Measurements from ENCODE around the gene FSTL5. TPM values are rescaled to one million over a fixed set of nuclear protein-coding genes. Genes with fewer than 3 reads are reported as not detected.

FSTL5 gene
- total RNA-seq, 3 donors from 2014 or later (not counting 1 experiment from before 2014, with no cell fraction given), result not detected

DNA sequence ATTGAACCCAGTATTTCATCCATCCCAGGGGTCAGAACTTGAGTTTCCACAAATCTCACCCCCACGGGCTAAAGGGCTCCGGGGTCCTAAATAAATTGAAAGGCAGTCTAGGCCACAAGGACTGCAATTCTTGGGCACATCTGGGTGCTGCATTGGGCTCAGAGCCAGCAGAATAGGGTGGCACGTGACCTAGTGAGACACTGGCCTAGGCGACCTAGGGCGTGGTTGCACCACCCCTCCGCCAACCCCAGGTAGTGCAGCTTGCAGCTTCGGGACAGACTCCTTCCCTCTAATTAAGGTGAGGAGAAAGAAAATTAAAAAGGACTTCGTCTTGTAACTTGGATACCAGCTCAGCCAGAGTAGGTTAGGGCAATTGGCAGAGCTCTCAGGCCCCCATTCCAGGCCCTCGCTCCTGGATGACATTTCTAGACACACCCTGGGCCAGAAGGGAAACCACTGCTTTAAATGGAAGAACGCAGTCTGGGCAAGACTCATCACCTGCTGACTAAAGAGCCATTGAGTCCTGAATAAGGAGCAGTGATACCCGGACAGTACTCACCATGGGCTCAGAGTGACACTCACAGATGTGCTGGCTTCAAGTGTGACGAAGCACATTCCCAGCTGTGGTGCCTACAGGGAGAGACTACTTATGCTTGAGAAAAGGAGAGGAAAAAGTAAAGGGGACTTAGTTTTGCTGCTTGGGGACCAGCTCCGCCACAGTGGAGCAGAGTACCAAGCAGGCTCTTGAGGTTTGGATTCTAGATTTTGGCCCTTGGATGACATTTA lies 735.4 kb downstream of the FSTL5 start:
- Histone ChIP-seq H3K27ac (ENCODE audit: low read length) (no peak overlapping the region), H3K4me1 (ENCODE audit: control insufficient read depth, insufficient read depth, low read length) (no peaks in the 10 kb centered on the region), H3K4me3 (ENCODE audit: low read length) (no peak overlapping the region), H3K9me3 (ENCODE audit: control insufficient read depth, insufficient read depth, low read length) (peaks cover 23% of the 10 kb centered on the region), H3K27me3 (ENCODE audit: control insufficient read depth, insufficient read depth, low read length) (no peaks in the 10 kb centered on the region), H3K36me3 (ENCODE audit: control insufficient read depth, insufficient read depth, low read length) (no peaks in the 10 kb centered on the region)
- TF ChIP-seq, protein P1, sequence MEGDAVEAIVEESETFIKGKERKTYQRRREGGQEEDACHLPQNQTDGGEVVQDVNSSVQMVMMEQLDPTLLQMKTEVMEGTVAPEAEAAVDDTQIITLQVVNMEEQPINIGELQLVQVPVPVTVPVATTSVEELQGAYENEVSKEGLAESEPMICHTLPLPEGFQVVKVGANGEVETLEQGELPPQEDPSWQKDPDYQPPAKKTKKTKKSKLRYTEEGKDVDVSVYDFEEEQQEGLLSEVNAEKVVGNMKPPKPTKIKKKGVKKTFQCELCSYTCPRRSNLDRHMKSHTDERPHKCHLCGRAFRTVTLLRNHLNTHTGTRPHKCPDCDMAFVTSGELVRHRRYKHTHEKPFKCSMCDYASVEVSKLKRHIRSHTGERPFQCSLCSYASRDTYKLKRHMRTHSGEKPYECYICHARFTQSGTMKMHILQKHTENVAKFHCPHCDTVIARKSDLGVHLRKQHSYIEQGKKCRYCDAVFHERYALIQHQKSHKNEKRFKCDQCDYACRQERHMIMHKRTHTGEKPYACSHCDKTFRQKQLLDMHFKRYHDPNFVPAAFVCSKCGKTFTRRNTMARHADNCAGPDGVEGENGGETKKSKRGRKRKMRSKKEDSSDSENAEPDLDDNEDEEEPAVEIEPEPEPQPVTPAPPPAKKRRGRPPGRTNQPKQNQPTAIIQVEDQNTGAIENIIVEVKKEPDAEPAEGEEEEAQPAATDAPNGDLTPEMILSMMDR (IDR thresholded peaks at IDR 0.05), result no peak
- intact Hi-C loops (cut with micrococcal nuclease), result no loop called here
- no peak for DNase-seq
- Mint-ChIP-seq H3K27me3 (ENCODE audit: low read depth in 2 of 2) (no peaks in the 10 kb centered on the region), H3K9me3 (peaks cover 21 to 33% of the 10 kb centered on the region in 2 donors), H3K27ac (no peak overlapping the region), H3K4me3 (no peak overlapping the region), H3K36me3 (peaks cover 8% of the 10 kb centered on the region), H3K4me1 (no peaks in the 10 kb centered on the region)
- 83% methylated on average over 13 of the region's 13 CpGs for WGBS (ENCODE audit: insufficient coverage)
- no peak for ATAC-seq

DNA sequence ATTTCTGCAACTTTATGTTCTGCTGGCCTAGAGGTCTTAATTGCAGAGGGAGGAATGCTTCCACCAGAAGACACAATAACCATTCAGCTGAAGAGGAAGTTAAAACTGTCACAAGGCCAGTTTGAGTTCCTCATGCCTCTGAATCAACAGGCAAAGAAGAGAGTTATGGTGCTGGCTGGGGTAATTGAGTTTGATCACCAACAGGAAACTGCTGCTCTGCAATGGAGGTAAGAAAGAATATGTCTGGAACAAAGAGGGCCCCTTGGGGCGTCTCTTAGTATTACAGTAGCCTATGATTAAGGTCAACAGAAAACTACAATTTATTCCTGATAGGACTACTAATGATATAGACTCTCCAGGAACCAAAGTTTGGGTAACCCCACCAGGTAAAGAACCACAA lies 744.0 kb downstream of the FSTL5 start:
- TF ChIP-seq, protein P1 (IDR thresholded peaks at IDR 0.05), result no peak
- no peak overlapping the region for H3K4me3 Mint-ChIP-seq
- ATAC-seq, result no peak
- WGBS (ENCODE audit: insufficient coverage), result 0% methylated on average over 1 of the region's 1 CpG
- H3K4me1 Mint-ChIP-seq, result no peaks in the 10 kb centered on the region
- DNase-seq, result no peak
- H3K27ac ChIP-seq (ENCODE audit: low read length), result no peak overlapping the region
- peaks cover 2 to 3% of the 10 kb centered on the region in 2 donors for H3K9me3 Mint-ChIP-seq
- intact Hi-C loops (cut with micrococcal nuclease), result no loop called here
- no peak overlapping the region for H3K27ac Mint-ChIP-seq
- no peaks in the 10 kb centered on the region for H3K27me3 Mint-ChIP-seq (ENCODE audit: low read depth in 2 of 2)
- no peaks in the 10 kb centered on the region for H3K36me3 ChIP-seq (ENCODE audit: control insufficient read depth, insufficient read depth, low read length)
- no peaks in the 10 kb centered on the region for H3K9me3 ChIP-seq (ENCODE audit: control insufficient read depth, insufficient read depth, low read length)
- H3K36me3 Mint-ChIP-seq, result no peaks in the 10 kb centered on the region
- no peak overlapping the region for H3K4me3 ChIP-seq (ENCODE audit: low read length)
- H3K27me3 ChIP-seq (ENCODE audit: control insufficient read depth, insufficient read depth, low read length), result no peaks in the 10 kb centered on the region
- no peaks in the 10 kb centered on the region for H3K4me1 ChIP-seq (ENCODE audit: control insufficient read depth, insufficient read depth, low read length)

DNA sequence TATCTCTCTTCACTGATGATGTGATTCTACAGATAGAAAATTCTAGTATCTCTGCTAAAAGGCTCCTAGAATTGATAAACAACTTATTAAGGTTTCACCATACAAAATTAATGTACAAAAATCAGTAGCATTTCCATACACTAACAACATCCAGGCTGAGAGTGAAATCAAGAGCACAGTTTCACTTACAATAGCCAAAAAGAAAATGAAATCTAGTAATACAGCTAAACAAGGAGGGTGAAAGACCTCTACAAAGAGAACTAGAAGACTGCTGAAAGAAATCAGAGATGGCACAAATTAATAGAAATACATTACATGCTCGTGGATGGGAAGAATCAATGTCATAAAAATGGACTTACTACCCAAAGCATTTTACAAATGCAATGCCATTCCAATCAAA lies 751.9 kb downstream of the FSTL5 start:
- peaks cover 24% of the 10 kb centered on the region for H3K36me3 Mint-ChIP-seq
- H3K4me3 ChIP-seq (ENCODE audit: low read length), result no peak overlapping the region
- no peak overlapping the region for H3K4me3 Mint-ChIP-seq
- H3K9me3 ChIP-seq (ENCODE audit: control insufficient read depth, insufficient read depth, low read length), result peaks cover 10% of the 10 kb centered on the region
- WGBS (ENCODE audit: insufficient coverage), result 57% methylated on average over 1 of the region's 1 CpG
- H3K4me1 Mint-ChIP-seq, result no peaks in the 10 kb centered on the region
- TF ChIP-seq, protein P1 (IDR thresholded peaks at IDR 0.05), result no peak
- H3K27me3 ChIP-seq (ENCODE audit: control insufficient read depth, insufficient read depth, low read length), result no peaks in the 10 kb centered on the region
- intact Hi-C loops (cut with micrococcal nuclease), result no loop called here
- H3K4me1 ChIP-seq (ENCODE audit: control insufficient read depth, insufficient read depth, low read length), result no peaks in the 10 kb centered on the region
- peaks cover 16 to 18% of the 10 kb centered on the region in 2 donors for H3K9me3 Mint-ChIP-seq
- H3K27ac Mint-ChIP-seq, result no peak overlapping the region
- DNase-seq (no peak), ATAC-seq (no peak)
- H3K27me3 Mint-ChIP-seq (ENCODE audit: low read depth in 2 of 2), result no peaks in the 10 kb centered on the region
- no peaks in the 10 kb centered on the region for H3K36me3 ChIP-seq (ENCODE audit: control insufficient read depth, insufficient read depth, low read length)
- H3K27ac ChIP-seq (ENCODE audit: low read length), result no peak overlapping the region
